Stimulated activated CD8-positive, alpha-beta memory T cell treated with anti-CD3 and anti-CD28 coated beads, Interleukin-4, amount 100 ng/mL, for 24 hours (primary cell): ENCODE data around the gene ALG5.

ENCODE experiments used
- DNase-seq: peaks from one replicate; pipeline ENCODE4 v3.0.0-alpha.2; 2020; ENCODE audit warnings: low read depth

The ALG5 gene

GRCh38 chr13:36999054-36999714 lies at the start of gene ALG5:
ALG5 (minus strand) TSS chr13:36999340; CDS start chr13:36999300, 40 bp downstream.
- DNase-seq = peak; percentile 86

GRCh38 chr13:37047846-37048245 lies 48.7 kb upstream of the ALG5 start:
- DNase-seq = no peak

- no peak for DNase-seq
Measured at GRCh38 chr13:37047032-37047431, 47.9 kb upstream of the ALG5 start.

GRCh38 chr13:37046062-37046461 lies 46.9 kb upstream of the ALG5 start:
- DNase-seq = no peak

- no peak for DNase-seq
Measured at GRCh38 chr13:37040789-37041188, 41.6 kb upstream of the ALG5 start.

GRCh38 chr13:37039896-37040295 lies 40.8 kb upstream of the ALG5 start:
- DNase-seq = no peak

GRCh38 chr13:37037241-37037640 lies 38.1 kb upstream of the ALG5 start:
- DNase-seq = no peak

- no peak for DNase-seq
Measured at GRCh38 chr13:37029617-37030016, 30.5 kb upstream of the ALG5 start.

GRCh38 chr13:37027639-37028038 lies 28.5 kb upstream of the ALG5 start:
- DNase-seq = no peak

- DNase-seq = no peak
Measured at GRCh38 chr13:37026771-37027170, 27.6 kb upstream of the ALG5 start.

GRCh38 chr13:37023871-37024270 lies 24.7 kb upstream of the ALG5 start:
- no peak for DNase-seq

- DNase-seq = no peak
Measured at GRCh38 chr13:37014609-37015008, 15.5 kb upstream of the ALG5 start.

- DNase-seq = no peak
Measured at GRCh38 chr13:37011788-37012187, 12.6 kb upstream of the ALG5 start.

- DNase-seq = no peak
Measured at GRCh38 chr13:37011002-37011401, 11.9 kb upstream of the ALG5 start.

- DNase-seq = no peak
Measured at GRCh38 chr13:37010424-37010823, 11.3 kb upstream of the ALG5 start.

- no peak for DNase-seq
Measured at GRCh38 chr13:37009692-37010091, 10.6 kb upstream of the ALG5 start.

- no peak for DNase-seq
Measured at GRCh38 chr13:37001921-37002250, 2.7 kb upstream of the ALG5 start.

- no peak for DNase-seq
Measured at GRCh38 chr13:36998624-36999041, 507 bp downstream of the ALG5 start.

GRCh38 chr13:36997716-36998427 lies 1.3 kb downstream of the ALG5 start:
- no peak for DNase-seq

GRCh38 chr13:36992362-36992761 lies 6.8 kb downstream of the ALG5 start:
- DNase-seq = no peak

GRCh38 chr13:36986462-36987240 lies 12.5 kb downstream of the ALG5 start:
- DNase-seq = no peak

GRCh38 chr13:36981156-36981743 lies 17.9 kb downstream of the ALG5 start:
- no peak for DNase-seq
